GM10847 (cell line): ENCODE measurements around the gene FBXO3.

ENCODE experiments used
- POLR2A ChIP-seq: IDR thresholded peaks from 2 replicates; pipeline ENCODE4 v1.6.1; 2011; ENCODE audit not compliant: insufficient read length; ENCODE audit errors: extremely low read depth

The FBXO3 gene

GRCh38 chr11:33718440-33718839, 55.9 kb downstream of the FBXO3 start:
- TF ChIP-seq POLR2A = no peak

GRCh38 chr11:33716243-33716642, 58.1 kb downstream of the FBXO3 start:
- no peak for TF ChIP-seq POLR2A

- TF ChIP-seq POLR2A = no peak
Observed at GRCh38 chr11:33713856-33714398, 60.4 kb downstream of the FBXO3 start.

GRCh38 chr11:33713151-33713855, 61.0 kb downstream of the FBXO3 start:
- TF ChIP-seq POLR2A = no peak

- TF ChIP-seq POLR2A = no peak
Observed at GRCh38 chr11:33712436-33712835, 61.9 kb downstream of the FBXO3 start.

GRCh38 chr11:33709466-33709865, 64.9 kb downstream of the FBXO3 start:
- TF ChIP-seq POLR2A = no peak

- no peak for TF ChIP-seq POLR2A
Observed at GRCh38 chr11:33708985-33709384, 65.3 kb downstream of the FBXO3 start.

- TF ChIP-seq POLR2A = no peak
Observed at GRCh38 chr11:33706966-33707365, 67.4 kb downstream of the FBXO3 start.

GRCh38 chr11:33706546-33706945, 67.8 kb downstream of the FBXO3 start:
- TF ChIP-seq POLR2A = no peak

- no peak for TF ChIP-seq POLR2A
Observed at GRCh38 chr11:33704240-33705002, 69.9 kb downstream of the FBXO3 start.

GRCh38 chr11:33703788-33704187, 70.5 kb downstream of the FBXO3 start:
- no peak for TF ChIP-seq POLR2A

- TF ChIP-seq POLR2A = no peak
Observed at GRCh38 chr11:33703234-33703633, 71.1 kb downstream of the FBXO3 start.

- no peak for TF ChIP-seq POLR2A
Observed at GRCh38 chr11:33701302-33702230, 72.8 kb downstream of the FBXO3 start.

- no peak for TF ChIP-seq POLR2A
Observed at GRCh38 chr11:33700502-33701271, 73.6 kb downstream of the FBXO3 start, which contains the start of gene C11orf91. TSS of gene C11orf91 (minus strand) at chr11:33700826. CDS start at chr11:33700740, 86 bp downstream.
